ENCODE results near the gene NPVF. TPM values are rescaled to one million over a fixed set of nuclear protein-coding genes. Genes with fewer than 3 reads are reported as not detected.

The NPVF gene
- polyA plus RNA-seq, 1 donor from 2014 or later = not detected

DNA sequence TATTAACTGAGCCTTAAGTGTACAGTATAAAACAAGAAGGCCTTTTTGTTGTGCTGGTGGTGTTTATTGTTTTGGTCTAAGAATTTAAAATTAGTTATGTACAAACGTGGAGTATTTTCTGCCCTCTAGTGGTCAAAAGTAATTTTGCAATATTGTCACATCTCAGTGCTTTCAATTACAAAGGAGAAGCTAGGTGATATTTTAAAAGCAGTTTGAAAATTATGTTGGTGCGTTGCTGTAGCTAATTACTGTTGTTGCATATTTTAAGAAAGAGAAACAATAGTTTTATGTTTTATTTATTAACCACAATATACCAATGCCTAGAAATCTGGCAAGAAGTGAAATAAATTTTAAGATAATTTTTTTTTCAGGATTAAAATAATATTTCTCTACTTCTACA is 11.4 kb downstream of the NPVF start:
- Histone ChIP-seq H4K20me1 (ENCODE audit: insufficient read depth) (no peaks in the 10 kb centered on the region), H3K9me2 (ENCODE audit: insufficient read depth, low read length) (no peaks in the 10 kb centered on the region)

DNA sequence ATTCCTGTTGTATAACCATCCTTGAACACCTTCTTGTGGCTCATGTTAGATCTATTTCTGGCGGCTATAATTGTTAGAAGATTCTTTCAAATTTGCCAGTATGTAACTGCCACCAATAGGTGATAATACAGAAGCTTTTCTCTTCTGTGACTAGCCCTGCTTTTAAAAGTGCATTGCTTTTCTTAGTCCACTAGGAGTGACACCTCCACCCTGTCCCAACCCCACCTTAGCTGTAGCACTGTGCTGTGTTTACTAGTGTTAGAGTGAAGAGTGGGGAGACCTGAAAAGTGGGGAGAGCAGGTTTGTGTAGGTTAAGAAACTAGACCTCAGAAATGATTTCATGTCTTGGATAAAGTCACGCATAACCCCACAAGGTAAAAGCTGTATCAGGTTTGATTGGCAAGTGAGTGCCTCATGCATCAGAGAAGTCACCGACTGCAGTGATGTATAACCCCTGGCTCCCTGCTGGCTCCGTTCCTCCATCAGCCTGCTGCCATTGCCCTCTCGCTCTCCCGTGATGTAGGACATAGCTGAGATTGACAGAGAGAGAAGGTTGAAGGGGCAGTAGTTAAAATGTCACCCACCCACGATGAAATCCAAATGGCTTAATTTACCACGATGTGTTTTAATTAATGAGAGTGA is 12.5 kb downstream of the NPVF start:
- no peaks in the 10 kb centered on the region for H3K79me2 ChIP-seq (replicated peaks; ENCODE audit: insufficient read depth, low read length)
- H4K20me1 ChIP-seq (ENCODE audit: insufficient read depth) = no peaks in the 10 kb centered on the region
- TF ChIP-seq CTCF (IDR thresholded peaks at IDR 0.05; ENCODE audit: poor library complexity, severe bottlenecking) = peak; percentile 47
- TF ChIP-seq MXI1 (conservative IDR thresholded peaks at IDR 0.05; ENCODE audit: poor library complexity, severe bottlenecking) = no peak
- no peaks in the 10 kb centered on the region for H3K9me3 ChIP-seq (ENCODE audit: low read length)
- H3F3A ChIP-seq (ENCODE audit: insufficient read depth, low read length, poor library complexity, severe bottlenecking) = no peaks in the 10 kb centered on the region
- no peak overlapping the region for H2AFZ ChIP-seq (ENCODE audit: low read depth, low read length)
- peak overlapping the region; percentile 6 for H3K4me3 ChIP-seq (ENCODE audit: low read length)
- no peaks in the 10 kb centered on the region for H3K9me2 ChIP-seq (ENCODE audit: insufficient read depth, low read length)
- H3K27me3 ChIP-seq (ENCODE audit: insufficient read depth, low read depth, low read length) = no peaks in the 10 kb centered on the region
- H3K27ac ChIP-seq (ENCODE audit: low read length) = no peak overlapping the region
- no peak overlapping the region for H3K4me2 ChIP-seq (ENCODE audit: low read length)
- no peak overlapping the region for H3K9ac ChIP-seq (ENCODE audit: low read length)
- no peaks in the 10 kb centered on the region for H3K36me3 ChIP-seq (ENCODE audit: insufficient read depth, low read length)

More for the DNA sequence above, 11.4 kb downstream of the NPVF start:
- TF ChIP-seq EZH2 (IDR thresholded peaks at IDR 0.05; ENCODE audit: borderline replicate concordance, insufficient read depth, low read length, poor library complexity, severe bottlenecking) (no peak), SMC3 (conservative IDR thresholded peaks at IDR 0.05; ENCODE audit: poor library complexity) (peak; percentile 54), CTCF (IDR thresholded peaks at IDR 0.05; ENCODE audit: poor library complexity, severe bottlenecking) (peak; percentile 72)
- H3K79me2 ChIP-seq (replicated peaks; ENCODE audit: insufficient read depth, low read length) = no peaks in the 10 kb centered on the region
- H2AFZ ChIP-seq (ENCODE audit: low read depth, low read length) = no peak overlapping the region
- H3K4me2 ChIP-seq (ENCODE audit: low read length) = no peak overlapping the region
- no peaks in the 10 kb centered on the region for H3K27me3 ChIP-seq (ENCODE audit: insufficient read depth, low read depth, low read length)
- no peaks in the 10 kb centered on the region for H3F3A ChIP-seq (ENCODE audit: insufficient read depth, low read length, poor library complexity, severe bottlenecking)
- H3K27ac ChIP-seq (ENCODE audit: low read length) = no peak overlapping the region
- H3K4me3 ChIP-seq (ENCODE audit: low read length) = no peak overlapping the region
- H3K9me3 ChIP-seq (ENCODE audit: low read length) = no peaks in the 10 kb centered on the region
- H3K36me3 ChIP-seq (ENCODE audit: insufficient read depth, low read length) = no peaks in the 10 kb centered on the region
- no peak overlapping the region for H3K9ac ChIP-seq (ENCODE audit: low read length)

GRCh38 chr7:25208525-25209221 is 19.6 kb downstream of the NPVF start:
- H3K27ac ChIP-seq (ENCODE audit: low read length) = no peak overlapping the region
- no peaks in the 10 kb centered on the region for H3K9me2 ChIP-seq (ENCODE audit: insufficient read depth, low read length)
- no peaks in the 10 kb centered on the region for H3K79me2 ChIP-seq (replicated peaks; ENCODE audit: insufficient read depth, low read length)
- no peak overlapping the region for H2AFZ ChIP-seq (ENCODE audit: low read depth, low read length)
- H3K4me3 ChIP-seq (ENCODE audit: low read length) = no peak overlapping the region
- no peaks in the 10 kb centered on the region for H3K9me3 ChIP-seq (ENCODE audit: low read length)
- no peaks in the 10 kb centered on the region for H4K20me1 ChIP-seq (ENCODE audit: insufficient read depth)
- H3K9ac ChIP-seq (ENCODE audit: low read length) = no peak overlapping the region
- no peak overlapping the region for H3K4me2 ChIP-seq (ENCODE audit: low read length)
- H3F3A ChIP-seq (ENCODE audit: insufficient read depth, low read length, poor library complexity, severe bottlenecking) = no peaks in the 10 kb centered on the region
- no peaks in the 10 kb centered on the region for H3K27me3 ChIP-seq (ENCODE audit: insufficient read depth, low read depth, low read length)
- H3K36me3 ChIP-seq (ENCODE audit: insufficient read depth, low read length) = no peaks in the 10 kb centered on the region
- TF ChIP-seq POLR2AphosphoS5 (IDR thresholded peaks at IDR 0.05) (no peak), EZH2 (IDR thresholded peaks at IDR 0.05; ENCODE audit: borderline replicate concordance, insufficient read depth, low read length, poor library complexity, severe bottlenecking) (no peak), RAD21 (conservative IDR thresholded peaks at IDR 0.05) (no peak), SMC3 (conservative IDR thresholded peaks at IDR 0.05; ENCODE audit: poor library complexity) (no peak), CTCF (IDR thresholded peaks at IDR 0.05; ENCODE audit: poor library complexity, severe bottlenecking) (no peak), EP300 (conservative IDR thresholded peaks at IDR 0.05; ENCODE audit: poor library complexity, severe bottlenecking) (no peak), MXI1 (conservative IDR thresholded peaks at IDR 0.05; ENCODE audit: poor library complexity, severe bottlenecking) (no peak), TAF1 (IDR thresholded peaks at IDR 0.05; ENCODE audit: low read depth) (no peak)
- TF ChIP-seq, protein P1, sequence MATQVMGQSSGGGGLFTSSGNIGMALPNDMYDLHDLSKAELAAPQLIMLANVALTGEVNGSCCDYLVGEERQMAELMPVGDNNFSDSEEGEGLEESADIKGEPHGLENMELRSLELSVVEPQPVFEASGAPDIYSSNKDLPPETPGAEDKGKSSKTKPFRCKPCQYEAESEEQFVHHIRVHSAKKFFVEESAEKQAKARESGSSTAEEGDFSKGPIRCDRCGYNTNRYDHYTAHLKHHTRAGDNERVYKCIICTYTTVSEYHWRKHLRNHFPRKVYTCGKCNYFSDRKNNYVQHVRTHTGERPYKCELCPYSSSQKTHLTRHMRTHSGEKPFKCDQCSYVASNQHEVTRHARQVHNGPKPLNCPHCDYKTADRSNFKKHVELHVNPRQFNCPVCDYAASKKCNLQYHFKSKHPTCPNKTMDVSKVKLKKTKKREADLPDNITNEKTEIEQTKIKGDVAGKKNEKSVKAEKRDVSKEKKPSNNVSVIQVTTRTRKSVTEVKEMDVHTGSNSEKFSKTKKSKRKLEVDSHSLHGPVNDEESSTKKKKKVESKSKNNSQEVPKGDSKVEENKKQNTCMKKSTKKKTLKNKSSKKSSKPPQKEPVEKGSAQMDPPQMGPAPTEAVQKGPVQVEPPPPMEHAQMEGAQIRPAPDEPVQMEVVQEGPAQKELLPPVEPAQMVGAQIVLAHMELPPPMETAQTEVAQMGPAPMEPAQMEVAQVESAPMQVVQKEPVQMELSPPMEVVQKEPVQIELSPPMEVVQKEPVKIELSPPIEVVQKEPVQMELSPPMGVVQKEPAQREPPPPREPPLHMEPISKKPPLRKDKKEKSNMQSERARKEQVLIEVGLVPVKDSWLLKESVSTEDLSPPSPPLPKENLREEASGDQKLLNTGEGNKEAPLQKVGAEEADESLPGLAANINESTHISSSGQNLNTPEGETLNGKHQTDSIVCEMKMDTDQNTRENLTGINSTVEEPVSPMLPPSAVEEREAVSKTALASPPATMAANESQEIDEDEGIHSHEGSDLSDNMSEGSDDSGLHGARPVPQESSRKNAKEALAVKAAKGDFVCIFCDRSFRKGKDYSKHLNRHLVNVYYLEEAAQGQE (IDR thresholded peaks at IDR 0.05; ENCODE audit: borderline replicate concordance) = no peak

All from neural cell (in vitro differentiated cells).